HCT116 (cell line): ENCODE measurements around the gene RIMBP2. TPM values are rescaled to one million over a fixed set of nuclear protein-coding genes. Genes with fewer than 3 reads are reported as not detected.

Experiments used
- ATAC-seq: fragments of 200-7000 bp; cut with Tn5 transposase; 2 replicates; pipeline ENCODE4 v1.9.1; 2020; ENCODE audit warnings: mild to moderate bottlenecking, moderate library complexity
- BruUV-seq: library from RNA; stranded (reverse); fragments of 400-500 nt; replicated peaks from 2 replicates; lab custom pipeline; 2021; lab: Mats Ljungman, UMichigan
- CTCF ChIA-PET: fragments of 300-600 bp; sonication (Branson Sonifier 250); formaldehyde crosslinking; loops from one replicate; lab custom pipeline; 2021; ENCODE audit warnings: antibody characterized with exemption; lab: Charles Lee
- POLR2A ChIA-PET: fragments of 300-600, 350-600 bp; sonication (Branson Sonifier 250); formaldehyde crosslinking; loops from one replicate; lab custom pipeline; 2021; ENCODE audit warnings: antibody characterized with exemption; lab: Charles Lee
- RAD21 ChIA-PET, 2 experiments: fragments of 300-600 bp; sonication (Branson Sonifier 250); formaldehyde crosslinking; loops; one replicate each; lab custom pipeline; 2023; ENCODE audit warnings: low total read pairs in 2 of 2; ENCODE audit not compliant: uncharacterized antibody in 2 of 2, unreplicated experiment in 2 of 2, low non-redundant PET in 1 of 2; lab: Charles Lee
- DNase-seq: peaks from one replicate; pipeline ENCODE4 v3.0.0-alpha.2; 2010; ENCODE audit warnings: low read depth, low spot score
- H2AFZ ChIP-seq: fragments of 200-600 bp; shearing (Covaris generic), sonication (generic); 2 replicates; pipeline ENCODE4 v1.6.1; 2017; ENCODE audit warnings: low read depth, mixed run types, mixed read lengths, antibody characterized with exemption, low read length; ENCODE audit not compliant: poor library complexity, severe bottlenecking
- H3K27ac ChIP-seq: 2 replicates; pipeline ENCODE4 v1.5.1; 2012; ENCODE audit warnings: low read depth, low read length
- H3K27me3 ChIP-seq: fragments of 200-600 bp; sonication (generic); 2 replicates; pipeline ENCODE4 v1.6.1; 2016; ENCODE audit warnings: mixed run types, low read length, mixed read lengths; ENCODE audit not compliant: insufficient read depth
- H3K36me3 ChIP-seq, 2 experiments: fragments of 200-500 bp in 1 of 2; fragments of 200-600 bp in 1 of 2; sonication (Bioruptor generic) in 1 of 2; sonication (generic) in 1 of 2; 2 replicates each; pipeline versions ENCODE4 v1.5.1 to v1.6.1; 2014 to 2016; ENCODE audit warnings: low read length in 2 of 2, inconsistent platforms in 1 of 2, mixed read lengths in 1 of 2, mixed run types in 1 of 2; ENCODE audit not compliant: insufficient read depth in 2 of 2, control insufficient read depth in 1 of 2
- H3K4me1 ChIP-seq, 2 experiments: fragments of 200-600 bp in 1 of 2; sonication (generic) in 1 of 2; 2 replicates each; pipeline versions ENCODE4 v1.5.1 to v1.6.1; 2012 to 2017; ENCODE audit warnings: low read length in 2 of 2, inconsistent platforms in 1 of 2, mild to moderate bottlenecking in 1 of 2, mixed read lengths in 1 of 2, mixed run types in 1 of 2, moderate library complexity in 1 of 2; ENCODE audit not compliant: insufficient read depth in 2 of 2, control insufficient read depth in 1 of 2
- H3K4me2 ChIP-seq: fragments of 200-600 bp; sonication (generic); 2 replicates; pipeline ENCODE4 v1.6.1; 2017; ENCODE audit warnings: mixed run types, low read length, mixed read lengths
- H3K4me3 ChIP-seq, 2 experiments: fragments of 200-600 bp in 1 of 2; sonication (generic) in 1 of 2; replicated peaks in 1 of 2; 2 replicates each; pipeline ENCODE4 v1.5.1; 2011 to 2016; ENCODE audit warnings: low read length in 2 of 2, control low read depth in 1 of 2, low read depth in 1 of 2, mild to moderate bottlenecking in 1 of 2, mixed read lengths in 1 of 2, mixed run types in 1 of 2
- H3K79me2 ChIP-seq: fragments of 200-600 bp; sonication (generic); 2 replicates; pipeline ENCODE4 v1.6.1; 2017; ENCODE audit warnings: mild to moderate bottlenecking, mixed run types, low read length, moderate library complexity, mixed read lengths; ENCODE audit not compliant: insufficient read depth
- H3K9ac ChIP-seq: fragments of 200-600 bp; sonication (generic); 2 replicates; pipeline ENCODE4 v1.6.1; 2016; ENCODE audit warnings: low read length, mixed read lengths
- H3K9me2 ChIP-seq: fragments of 200-600 bp; sonication (generic), shearing (Covaris generic); 2 replicates; pipeline ENCODE4 v1.6.1; 2017; ENCODE audit warnings: mixed run types, mild to moderate bottlenecking, moderate library complexity; ENCODE audit not compliant: insufficient read depth
- H3K9me3 ChIP-seq, 2 experiments: fragments of 200-500 bp in 1 of 2; fragments of 200-600 bp in 1 of 2; sonication (Bioruptor generic) in 1 of 2; sonication (generic) in 1 of 2; 2 replicates each; pipeline ENCODE4 v1.6.1; 2014 to 2017; ENCODE audit warnings: low read length in 2 of 2, mixed read lengths in 2 of 2, inconsistent platforms in 1 of 2, low read depth in 1 of 2, mild to moderate bottlenecking in 1 of 2, mixed run types in 1 of 2, moderate library complexity in 1 of 2; ENCODE audit not compliant: control insufficient read depth in 1 of 2, insufficient read depth in 1 of 2
- H4K20me1 ChIP-seq: fragments of 200-600 bp; sonication (generic), shearing (Covaris generic); 2 replicates; pipeline ENCODE4 v1.6.1; 2017; ENCODE audit warnings: mixed run types, mild to moderate bottlenecking, moderate library complexity; ENCODE audit not compliant: insufficient read depth
- RAD21 ChIP-seq: IDR thresholded peaks from 2 replicates; pipeline ENCODE4 v1.6.1; 2012; ENCODE audit warnings: low read depth, mild to moderate bottlenecking
- SP1 ChIP-seq: IDR thresholded peaks from 2 replicates; pipeline ENCODE4 v1.6.1; 2012; ENCODE audit warnings: low read depth
- ZBTB33 ChIP-seq: IDR thresholded peaks from 2 replicates; pipeline ENCODE4 v1.6.1; 2011; ENCODE audit warnings: mild to moderate bottlenecking, low read length, moderate library complexity; ENCODE audit not compliant: insufficient replicate concordance; ENCODE audit errors: extremely low read depth
- ZFX ChIP-seq: fragments of 450-650 bp; IDR thresholded peaks from 2 replicates; pipeline ENCODE4 v1.6.1; 2017
- intact Hi-C: fragments of 100-400 bp; cut with micrococcal nuclease; formaldehyde crosslinking; loops from 2 replicates; pipeline ENCODE4 v1.10.0; 2022
- total RNA-seq: library from RNA; stranded (reverse); gene quantifications from one replicate; pipeline ENCODE4 v1.2.1, GENCODE V29; 2021; ENCODE audit not compliant: unreplicated experiment
- TF ChIP-seq, protein P1 (sequence below): IDR thresholded peaks from 2 replicates; pipeline ENCODE4 v1.6.1; 2012
- TF ChIP-seq, protein P2 (sequence below): IDR thresholded peaks from 2 replicates; pipeline ENCODE4 v1.6.1; 2012

Gene RIMBP2
- total RNA-seq, 1 experiment from 2014 or later: not detected

GRCh38 chr12:130555628-130556485, 160.2 kb downstream of the RIMBP2 start:
- Histone ChIP-seq H3K27ac (no peak overlapping the region), H3K4me3 (no peak overlapping the region), H3K4me1 (no peaks in the 10 kb centered on the region), H3K9ac (no peak overlapping the region), H2AFZ (no peak overlapping the region), H3K4me2 (no peak overlapping the region), H4K20me1 (no peaks in the 10 kb centered on the region), H3K79me2 (no peaks in the 10 kb centered on the region), H3K36me3 (no peaks in the 10 kb centered on the region), H3K9me2 (no peaks in the 10 kb centered on the region), H3K9me3 (no peaks in the 10 kb centered on the region), H3K27me3 (peaks cover 3% of the 10 kb centered on the region; the same call in 1 of the 2 replicates)
- intact Hi-C loops: no loop called here
- TF ChIP-seq SP1 (no peak), ZBTB33 (no peak), ZFX (no peak), RAD21 (no peak)
- TF ChIP-seq, protein P1, sequence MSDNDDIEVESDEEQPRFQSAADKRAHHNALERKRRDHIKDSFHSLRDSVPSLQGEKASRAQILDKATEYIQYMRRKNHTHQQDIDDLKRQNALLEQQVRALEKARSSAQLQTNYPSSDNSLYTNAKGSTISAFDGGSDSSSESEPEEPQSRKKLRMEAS: no peak
- TF ChIP-seq, protein P2, sequence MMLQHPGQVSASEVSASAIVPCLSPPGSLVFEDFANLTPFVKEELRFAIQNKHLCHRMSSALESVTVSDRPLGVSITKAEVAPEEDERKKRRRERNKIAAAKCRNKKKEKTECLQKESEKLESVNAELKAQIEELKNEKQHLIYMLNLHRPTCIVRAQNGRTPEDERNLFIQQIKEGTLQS: no peak
- ATAC-seq: no peak
- no peak for DNase-seq
- ChIA-PET RAD21 (no interaction called here), CTCF (no interaction called here), POLR2A (no interaction called here)
- BruUV-seq: no TSS peak
